NB4 (cell line): ENCODE results near the gene ROR2.
"Not testable (repeated sequence)": the region's sequence is repeated elsewhere in the genome, so short reads cannot be mapped to it uniquely, and the experiment has no call there.

ENCODE experiments used
- DNase-seq: peaks from one replicate; pipeline ENCODE4 v3.0.0; 2010; ENCODE audit warnings: low read depth
- H3K4me3 ChIP-seq: one replicate; pipeline ENCODE4 v1.5.1; 2011; ENCODE audit warnings: mild to moderate bottlenecking, low read depth, low read length, moderate library complexity
- CTCF ChIP-seq: IDR thresholded peaks from one replicate; pipeline ENCODE4 v1.5.1; 2012; ENCODE audit warnings: low read depth, low read length
- MAX ChIP-seq: IDR thresholded peaks from 2 replicates; pipeline ENCODE4 v1.6.1; 2011; ENCODE audit warnings: low read depth, low read length
- MYC ChIP-seq: IDR thresholded peaks from 2 replicates; pipeline ENCODE4 v1.6.1; 2011; ENCODE audit warnings: low read depth, low read length
- POLR2A ChIP-seq: IDR thresholded peaks from 2 replicates; pipeline ENCODE4 v1.6.1; 2011; ENCODE audit warnings: mild to moderate bottlenecking; ENCODE audit not compliant: insufficient read length; ENCODE audit errors: extremely low read depth

ROR2 gene

DNA sequence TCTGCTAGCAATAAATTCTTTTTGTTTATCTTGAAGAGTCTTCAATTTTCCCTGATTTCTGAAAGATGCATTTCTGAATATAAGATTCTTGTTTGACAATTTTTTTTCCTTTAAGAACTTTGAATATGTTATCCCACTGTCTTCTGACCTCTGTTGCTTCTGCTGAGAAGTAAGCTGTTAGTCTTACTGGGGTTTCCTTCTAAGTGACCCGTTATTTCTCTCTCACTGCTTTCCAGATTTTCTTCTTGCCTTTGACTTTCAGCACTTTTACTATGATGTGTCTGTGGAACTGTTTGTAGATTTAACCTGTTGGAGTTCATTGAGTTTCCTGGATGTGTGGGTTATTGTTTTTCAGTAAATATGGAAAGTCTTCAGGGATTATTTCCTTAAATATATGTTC lies 321.1 kb downstream of the ROR2 start:
- no peak for DNase-seq
- no peak overlapping the region for H3K4me3 ChIP-seq
- TF ChIP-seq MAX (no peak), POLR2A (no peak), CTCF (no peak), MYC (no peak)

DNA sequence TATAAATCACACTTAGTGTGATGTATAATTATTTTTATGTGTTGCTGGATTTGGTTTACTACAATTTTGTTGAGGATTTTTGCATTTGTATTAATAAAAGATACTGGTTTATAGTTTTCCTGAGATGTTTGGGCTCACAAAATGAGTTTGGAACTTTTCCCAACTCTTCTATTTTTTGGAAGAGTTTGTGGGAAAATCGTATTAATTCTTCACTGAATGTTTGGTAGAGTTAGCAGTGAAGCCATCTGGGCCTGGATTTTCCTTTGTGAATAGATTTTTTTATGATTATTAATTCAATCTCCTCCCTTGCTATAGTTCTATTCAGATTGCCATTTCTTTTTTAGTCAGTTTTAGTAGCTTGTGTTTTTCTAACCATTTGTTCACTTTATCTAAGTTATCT lies 324.7 kb downstream of the ROR2 start:
- no peak overlapping the region for H3K4me3 ChIP-seq
- no peak for TF ChIP-seq CTCF
- no peak for TF ChIP-seq MAX
- no peak for TF ChIP-seq MYC
- TF ChIP-seq POLR2A = no peak
- DNase-seq = no peak

DNA sequence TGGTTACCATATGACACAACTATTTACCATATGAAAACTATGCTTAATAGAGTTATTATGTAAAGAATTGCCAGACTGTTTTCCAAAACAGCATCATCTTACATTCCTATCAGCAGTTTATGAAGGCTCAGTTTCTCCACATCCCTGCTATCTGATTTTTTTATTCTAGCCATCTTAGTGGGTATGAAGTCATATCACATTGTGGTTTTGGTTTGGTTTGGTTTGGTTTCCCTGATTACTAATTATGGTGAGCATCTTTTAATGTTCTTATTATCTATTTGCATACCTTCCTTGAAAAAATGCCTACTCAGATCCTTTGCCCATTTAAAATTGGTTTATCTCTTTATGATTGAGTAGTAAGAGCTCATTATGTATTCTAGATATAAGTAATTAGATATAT lies 327.0 kb downstream of the ROR2 start:
- DNase-seq = no peak

DNA sequence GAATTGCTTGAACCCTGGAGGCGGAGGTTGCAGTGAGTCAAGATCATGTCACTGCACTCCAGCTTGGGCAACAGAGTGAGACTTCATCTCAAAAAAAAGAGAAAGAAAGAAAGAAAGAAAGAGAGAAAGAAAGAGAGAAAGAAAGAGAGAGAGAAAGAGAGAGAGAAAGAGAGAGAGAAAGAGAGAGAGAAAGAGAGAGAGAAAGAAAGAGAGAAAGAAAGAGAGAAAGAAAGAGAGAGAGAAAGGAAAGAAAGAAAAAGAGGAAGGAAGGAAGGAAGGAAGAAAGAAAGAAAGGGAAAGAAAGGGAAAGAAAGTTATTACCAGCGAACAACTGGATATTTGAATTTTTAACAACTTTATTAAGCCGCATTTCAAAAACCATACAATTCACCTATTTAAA lies 327.9 kb downstream of the ROR2 start:
- not testable (repeated sequence) for H3K4me3 ChIP-seq, DNase-seq

More for the DNA sequence above, 327.0 kb downstream of the ROR2 start:
- TF ChIP-seq MYC (no peak), POLR2A (no peak), MAX (no peak), CTCF (no peak)
- H3K4me3 ChIP-seq = no peak overlapping the region

DNA sequence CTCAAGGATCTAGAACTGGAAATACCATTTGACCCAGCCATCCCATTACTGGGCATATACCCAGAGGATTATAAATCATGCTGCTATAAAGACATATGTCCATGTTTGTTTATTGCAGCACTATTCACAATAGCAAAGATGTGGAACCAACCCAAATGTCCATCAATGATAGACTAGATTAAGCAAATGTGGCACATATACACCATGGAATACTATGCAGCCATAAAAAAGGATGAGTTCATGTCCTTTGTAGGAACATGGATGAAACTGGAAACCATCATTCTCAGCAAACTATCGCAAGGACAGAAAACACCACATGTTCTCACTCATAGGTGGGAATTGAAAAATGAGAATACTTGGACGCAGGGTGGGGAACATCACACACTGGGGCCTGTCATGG lies 336.0 kb downstream of the ROR2 start:
- H3K4me3 ChIP-seq, DNase-seq: not testable (repeated sequence)

DNA sequence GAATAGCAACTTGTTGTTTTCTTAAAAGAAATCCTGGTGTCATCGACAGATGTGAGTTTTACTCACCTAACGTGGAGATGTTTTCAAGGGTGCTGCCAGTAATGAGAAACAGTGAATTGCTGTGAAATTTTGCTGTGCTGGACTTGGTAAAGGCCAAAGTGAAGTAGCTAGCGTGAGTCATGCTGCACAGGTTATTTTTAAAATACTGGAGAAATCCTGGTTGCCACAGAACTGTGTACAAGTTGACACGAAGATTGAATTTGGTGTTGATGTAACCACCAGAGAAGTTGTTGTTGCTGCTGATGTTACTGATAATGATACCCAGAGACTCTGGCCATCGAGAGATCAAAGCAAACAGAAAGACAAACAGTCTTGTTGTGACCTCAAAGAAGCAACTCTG lies 338.4 kb downstream of the ROR2 start:
- DNase-seq = no peak
- TF ChIP-seq MAX (no peak), MYC (no peak), CTCF (no peak), POLR2A (no peak)
- H3K4me3 ChIP-seq = no peak overlapping the region

DNA sequence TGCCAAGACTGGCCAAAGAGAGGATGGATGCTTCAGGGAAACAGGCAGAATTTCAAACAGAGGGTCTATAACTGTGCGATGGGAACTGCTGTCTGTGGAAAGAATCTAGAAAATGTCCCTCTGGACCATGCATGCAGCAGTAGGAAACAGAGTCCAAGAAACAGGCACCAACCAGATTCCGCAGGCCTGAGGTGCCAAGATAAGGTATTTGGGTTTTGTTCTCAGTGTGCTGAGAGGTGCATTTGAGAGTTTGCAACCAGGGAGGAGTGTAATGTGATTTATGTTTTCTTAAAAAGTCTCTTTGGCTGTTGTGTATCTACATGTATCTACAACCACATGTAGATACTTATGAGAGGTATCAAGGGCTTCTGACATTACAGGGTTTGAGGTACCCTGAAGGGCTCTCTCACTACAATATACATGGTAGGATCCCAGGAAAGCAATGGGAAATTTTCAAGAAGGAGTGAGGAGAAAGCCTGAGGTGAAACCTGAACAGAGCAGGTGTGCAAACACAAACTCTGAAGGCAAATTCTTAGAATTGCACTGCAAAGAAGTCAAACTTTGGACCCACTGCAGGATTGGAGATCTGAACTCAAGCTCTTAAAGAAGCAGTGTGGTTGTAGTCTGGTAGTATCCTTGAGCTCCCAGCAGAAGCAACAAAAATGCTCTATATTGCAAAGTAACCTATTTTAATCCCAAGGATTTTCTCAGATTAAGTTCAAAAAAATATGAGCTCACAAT lies 343.6 kb downstream of the ROR2 start:
- no peak for DNase-seq

More for the DNA sequence above, 343.6 kb downstream of the ROR2 start:
- no peak for TF ChIP-seq CTCF
- TF ChIP-seq MYC = no peak
- no peak for TF ChIP-seq POLR2A
- TF ChIP-seq MAX = no peak
- no peak overlapping the region for H3K4me3 ChIP-seq
